ENCODE results near the gene P3H4.

DNA sequence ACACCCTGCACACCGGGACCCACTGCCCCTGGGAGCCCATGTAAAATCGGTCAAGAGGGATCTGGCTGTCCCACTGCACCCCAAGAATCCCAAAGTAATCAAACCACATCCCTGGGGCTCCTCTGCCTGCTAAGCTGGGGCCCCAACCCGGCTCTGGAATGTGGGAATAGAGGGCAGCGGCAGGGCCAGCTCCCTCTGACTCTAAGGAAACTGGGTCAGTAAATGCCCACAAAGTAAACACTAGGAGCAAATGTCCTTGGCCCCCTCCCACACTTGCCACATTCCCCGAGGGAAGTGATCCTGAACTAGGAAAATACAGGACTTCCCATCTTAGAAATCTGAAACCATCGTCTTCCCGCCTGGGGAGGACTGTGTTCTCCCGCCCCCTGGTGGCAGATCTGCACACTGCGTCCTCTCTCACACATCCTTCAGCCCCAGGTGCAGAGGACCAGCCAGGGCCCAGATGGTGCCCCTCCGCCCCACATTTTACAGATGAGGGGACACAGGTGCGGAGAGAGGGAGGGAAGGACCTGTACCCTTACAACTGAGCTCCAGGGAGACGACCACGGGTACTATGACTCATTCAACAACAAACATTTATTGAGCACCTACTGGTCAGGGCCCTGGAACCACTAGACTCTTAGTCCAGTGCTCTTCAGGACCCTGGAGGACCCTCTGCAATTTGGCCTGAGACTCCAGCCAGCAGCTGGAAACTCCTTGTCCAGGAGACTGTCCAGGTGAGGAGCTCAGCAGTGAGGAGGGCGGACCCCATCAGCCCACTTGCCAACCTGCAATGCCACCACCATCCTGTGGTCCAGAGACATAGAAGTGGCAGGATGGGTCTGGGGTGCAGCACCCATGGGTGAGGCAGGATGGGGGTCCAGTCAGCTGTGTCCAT is 10.1 kb downstream of the P3H4 start:
- TF ChIP-seq TAF1 (IDR thresholded peaks at IDR 0.05; ENCODE audit: borderline replicate concordance, insufficient read depth, low read length) (peak; percentile 13; the same call in 1 of the 2 replicates), POLR2AphosphoS5 (IDR thresholded peaks at IDR 0.05; ENCODE audit: low read depth, low read length) (peak; percentile 13; the same call in 1 of the 2 replicates), SIN3A (IDR thresholded peaks at IDR 0.05; ENCODE audit: borderline replicate concordance, insufficient read depth, low read length) (no peak), FOXP2 (optimal IDR thresholded peaks at IDR 0.05; ENCODE audit: borderline replicate concordance, extremely low read depth, extremely low read length, insufficient read depth) (no peak)
- TF ChIP-seq, protein P1, sequence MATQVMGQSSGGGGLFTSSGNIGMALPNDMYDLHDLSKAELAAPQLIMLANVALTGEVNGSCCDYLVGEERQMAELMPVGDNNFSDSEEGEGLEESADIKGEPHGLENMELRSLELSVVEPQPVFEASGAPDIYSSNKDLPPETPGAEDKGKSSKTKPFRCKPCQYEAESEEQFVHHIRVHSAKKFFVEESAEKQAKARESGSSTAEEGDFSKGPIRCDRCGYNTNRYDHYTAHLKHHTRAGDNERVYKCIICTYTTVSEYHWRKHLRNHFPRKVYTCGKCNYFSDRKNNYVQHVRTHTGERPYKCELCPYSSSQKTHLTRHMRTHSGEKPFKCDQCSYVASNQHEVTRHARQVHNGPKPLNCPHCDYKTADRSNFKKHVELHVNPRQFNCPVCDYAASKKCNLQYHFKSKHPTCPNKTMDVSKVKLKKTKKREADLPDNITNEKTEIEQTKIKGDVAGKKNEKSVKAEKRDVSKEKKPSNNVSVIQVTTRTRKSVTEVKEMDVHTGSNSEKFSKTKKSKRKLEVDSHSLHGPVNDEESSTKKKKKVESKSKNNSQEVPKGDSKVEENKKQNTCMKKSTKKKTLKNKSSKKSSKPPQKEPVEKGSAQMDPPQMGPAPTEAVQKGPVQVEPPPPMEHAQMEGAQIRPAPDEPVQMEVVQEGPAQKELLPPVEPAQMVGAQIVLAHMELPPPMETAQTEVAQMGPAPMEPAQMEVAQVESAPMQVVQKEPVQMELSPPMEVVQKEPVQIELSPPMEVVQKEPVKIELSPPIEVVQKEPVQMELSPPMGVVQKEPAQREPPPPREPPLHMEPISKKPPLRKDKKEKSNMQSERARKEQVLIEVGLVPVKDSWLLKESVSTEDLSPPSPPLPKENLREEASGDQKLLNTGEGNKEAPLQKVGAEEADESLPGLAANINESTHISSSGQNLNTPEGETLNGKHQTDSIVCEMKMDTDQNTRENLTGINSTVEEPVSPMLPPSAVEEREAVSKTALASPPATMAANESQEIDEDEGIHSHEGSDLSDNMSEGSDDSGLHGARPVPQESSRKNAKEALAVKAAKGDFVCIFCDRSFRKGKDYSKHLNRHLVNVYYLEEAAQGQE (IDR thresholded peaks at IDR 0.05; ENCODE audit: insufficient read depth in 1 of 2, low read depth in 2 of 2, low read length in 2 of 2): no peak
